GM19193 (cell line): Measurements from ENCODE around the gene GPS1.

Experiments used
- POLR2A ChIP-seq: IDR thresholded peaks from 4 replicates; pipeline ENCODE4 v1.6.1; 2011; ENCODE audit not compliant: insufficient read depth, insufficient read length; ENCODE audit errors: extremely low read depth

The GPS1 gene

GRCh38 chr17:82051776-82052637, at the start of gene GPS1, which contains the start of gene RFNG:
GPS1 (plus strand) TSS chr17:82051898; CDS start chr17:82051932, 34 bp downstream.
RFNG (minus strand) TSS chr17:82051811; CDS start chr17:82051766, 45 bp downstream.
- TF ChIP-seq POLR2A: peak; percentile 52

- no peak for TF ChIP-seq POLR2A
Measured at GRCh38 chr17:82003411-82004381, 48.0 kb upstream of the GPS1 start.

GRCh38 chr17:82004517-82005455, 46.9 kb upstream of the GPS1 start:
- TF ChIP-seq POLR2A: no peak

GRCh38 chr17:82005701-82006348, 45.9 kb upstream of the GPS1 start:
- TF ChIP-seq POLR2A: no peak

- no peak for TF ChIP-seq POLR2A
Measured at GRCh38 chr17:82006468-82007227, 45.0 kb upstream of the GPS1 start.

GRCh38 chr17:82007228-82007494, 44.5 kb upstream of the GPS1 start:
- no peak for TF ChIP-seq POLR2A

- TF ChIP-seq POLR2A: no peak
Measured at GRCh38 chr17:82007495-82008257, 44.0 kb upstream of the GPS1 start.

- no peak for TF ChIP-seq POLR2A
Measured at GRCh38 chr17:82008258-82008940, 43.3 kb upstream of the GPS1 start.

- no peak for TF ChIP-seq POLR2A
Measured at GRCh38 chr17:82008941-82009405, 42.7 kb upstream of the GPS1 start.

GRCh38 chr17:82009413-82009812, 42.3 kb upstream of the GPS1 start:
- TF ChIP-seq POLR2A: no peak

GRCh38 chr17:82010575-82011525, 40.8 kb upstream of the GPS1 start:
- no peak for TF ChIP-seq POLR2A
